ENCODE data around the gene POLR3GL.

DNA sequence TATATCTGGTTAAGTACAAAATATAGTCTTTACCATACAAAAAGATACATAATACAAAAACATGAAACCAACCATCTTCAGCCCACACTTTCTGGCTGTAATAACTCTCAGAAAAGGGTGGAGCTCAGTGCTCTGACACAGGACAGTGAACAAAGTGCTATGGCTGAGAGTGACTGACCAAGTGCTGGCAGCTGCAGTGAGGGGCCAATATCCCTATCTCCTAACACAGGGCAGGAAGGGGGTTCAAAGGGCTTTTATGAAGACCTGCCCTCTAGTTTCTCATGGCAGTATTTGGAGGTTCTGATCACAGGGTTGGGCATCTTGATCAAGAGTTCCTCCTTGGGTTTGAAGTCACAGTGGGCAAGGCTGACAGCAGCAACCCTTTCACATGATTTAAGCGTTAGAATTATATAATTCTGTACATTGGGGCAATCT, 28.0 kb downstream of the POLR3GL start:
- TF ChIP-seq CTCF (conservative IDR thresholded peaks at IDR 0.05) = no peak
- TF ChIP-seq ZFX (IDR thresholded peaks at IDR 0.05) = no peak

All from C4-2B (cell line).